H1 (cell line): Measurements from ENCODE around the gene DCUN1D2. TPM values are rescaled to one million over a fixed set of nuclear protein-coding genes. Genes with fewer than 3 reads are reported as not detected.

Source experiments
- CTCF ChIA-PET: fragments of 300-600 bp; sonication (Branson Sonifier 250); formaldehyde crosslinking; loops from one replicate; lab custom pipeline; 2021; ENCODE audit not compliant: partially characterized antibody; lab: Charles Lee
- POLR2A ChIA-PET: fragments of 300-600 bp; sonication (Branson Sonifier 250); formaldehyde crosslinking; loops from one replicate; lab custom pipeline; 2021; ENCODE audit warnings: inconsistent platforms; ENCODE audit not compliant: partially characterized antibody; lab: Charles Lee
- DNase-seq, 2 experiments: peaks; one replicate each; pipeline versions ENCODE4 v3.0.0 to v3.0.0-alpha.2; 2010 to 2022; ENCODE audit warnings: low spot score in 2 of 2, low read depth in 1 of 2, mixed read lengths in 1 of 2
- FAIRE-seq: peaks from 2 replicates; lab custom pipeline; 2011; peaks lifted over from hg19 to GRCh38; lab: Jason Lieb, UNC
- H2AFZ ChIP-seq: 2 replicates; pipeline ENCODE4 v1.8.1; 2012; ENCODE audit warnings: low read length, inconsistent platforms
- H2AK5ac ChIP-seq: 2 replicates; pipeline ENCODE4 v1.6.1; 2013; ENCODE audit warnings: low read depth, low read length
- H2BK120ac ChIP-seq: replicated peaks from 2 replicates; pipeline ENCODE3; 2013; ENCODE audit warnings: low read depth, low read length, inconsistent platforms
- H2BK12ac ChIP-seq: 2 replicates; pipeline ENCODE4 v1.6.1; 2013; ENCODE audit warnings: low read depth, low read length
- H2BK15ac ChIP-seq: 2 replicates; pipeline ENCODE4 v1.6.1; 2013; ENCODE audit warnings: low read length
- H2BK20ac ChIP-seq: 2 replicates; pipeline ENCODE4 v1.6.1; 2013; ENCODE audit warnings: low read length
- H2BK5ac ChIP-seq: 2 replicates; pipeline ENCODE4 v1.6.1; 2013; ENCODE audit warnings: low read depth, low read length
- H3K14ac ChIP-seq: 2 replicates; pipeline ENCODE4 v1.6.1; 2013; ENCODE audit warnings: inconsistent platforms; ENCODE audit not compliant: insufficient read length
- H3K18ac ChIP-seq: 2 replicates; pipeline ENCODE4 v1.6.1; 2013; ENCODE audit warnings: low read length; ENCODE audit errors: extremely low read depth
- H3K23ac ChIP-seq: 2 replicates; pipeline ENCODE4 v1.6.1; 2013; ENCODE audit warnings: inconsistent platforms; ENCODE audit not compliant: insufficient read length
- H3K23me2 ChIP-seq: 2 replicates; pipeline ENCODE4 v1.6.1; 2013; ENCODE audit warnings: low read depth, low read length
- H3K27ac ChIP-seq: 2 replicates; pipeline ENCODE4 v1.6.1; 2011; ENCODE audit warnings: low read depth, low read length, inconsistent platforms
- H3K27me3 ChIP-seq, 4 experiments: replicated peaks in 1 of 4; 1 replicate in 1 of 4; 2 replicates in 3 of 4; pipeline versions ENCODE4 v1.6.1 to v1.8.1; 2011 to 2013; ENCODE audit warnings: low read length in 3 of 4, mild to moderate bottlenecking in 3 of 4, inconsistent platforms in 2 of 4, mixed read lengths in 2 of 4, moderate library complexity in 1 of 4; ENCODE audit not compliant: control insufficient read depth in 3 of 4, insufficient read depth in 3 of 4; ENCODE audit errors: extremely low read depth in 1 of 4
- H3K36me3 ChIP-seq, 4 experiments: 2 replicates each; pipeline versions ENCODE4 v1.6.1 to v1.8.1; 2011 to 2013; ENCODE audit warnings: mild to moderate bottlenecking in 4 of 4, low read length in 3 of 4, moderate library complexity in 2 of 4, control low read depth in 1 of 4, inconsistent platforms in 1 of 4; ENCODE audit not compliant: insufficient read depth in 4 of 4, control insufficient read depth in 2 of 4
- H3K4ac ChIP-seq: replicated peaks from 2 replicates; pipeline ENCODE3; 2013; ENCODE audit warnings: low read length, low read depth, mixed read lengths, inconsistent platforms; ENCODE audit not compliant: insufficient read length
- H3K4me1 ChIP-seq, 4 experiments: replicated peaks in 1 of 4; 1 replicate in 1 of 4; 2 replicates in 3 of 4; pipeline versions ENCODE4 v1.6.1 to v1.8.1; 2011 to 2013; ENCODE audit warnings: low read length in 3 of 4, inconsistent platforms in 2 of 4, mixed read lengths in 1 of 4; ENCODE audit not compliant: insufficient read depth in 4 of 4, control insufficient read depth in 3 of 4
- H3K4me2 ChIP-seq, 2 experiments: 2 replicates each; pipeline versions ENCODE4 v1.6.1 to v1.8.1; 2011 to 2013; ENCODE audit warnings: low read depth in 2 of 2, low read length in 2 of 2, control low read depth in 1 of 2, inconsistent platforms in 1 of 2, mild to moderate bottlenecking in 1 of 2; ENCODE audit not compliant: insufficient read depth in 1 of 2
- H3K4me3 ChIP-seq, 4 experiments: fragments of 200-600, 300-600 bp in 1 of 4; sonication (generic), shearing (Covaris generic), sonication (Bioruptor Twin) in 1 of 4; 2 replicates each; pipeline versions ENCODE4 v1.5.1 to v1.8.1; 2011 to 2016; ENCODE audit warnings: low read length in 4 of 4, low read depth in 3 of 4, control low read depth in 2 of 4, inconsistent platforms in 2 of 4, mild to moderate bottlenecking in 2 of 4, mixed read lengths in 1 of 4, moderate library complexity in 1 of 4; ENCODE audit not compliant: insufficient read depth in 2 of 4; ENCODE audit errors: extremely low read depth in 1 of 4
- H3K56ac ChIP-seq: replicated peaks from 2 replicates; pipeline ENCODE3; 2013; ENCODE audit warnings: low read depth, mild to moderate bottlenecking, mixed read lengths, low read length, inconsistent platforms; ENCODE audit not compliant: insufficient read length
- H3K79me1 ChIP-seq: 2 replicates; pipeline ENCODE4 v1.6.1; 2013; ENCODE audit warnings: low read depth, low read length, control low read depth
- H3K79me2 ChIP-seq, 2 experiments: 2 replicates each; pipeline versions ENCODE4 v1.6.1 to v1.8.1; 2012 to 2013; ENCODE audit warnings: low read length in 2 of 2, mild to moderate bottlenecking in 2 of 2, inconsistent platforms in 1 of 2; ENCODE audit not compliant: insufficient read depth in 2 of 2, control insufficient read depth in 1 of 2
- H3K9ac ChIP-seq, 4 experiments: replicated peaks in 1 of 4; 1 replicate in 1 of 4; 2 replicates in 3 of 4; pipeline versions ENCODE4 v1.6.1 to v1.8.1; 2011 to 2013; ENCODE audit warnings: low read depth in 3 of 4, low read length in 3 of 4, control low read depth in 2 of 4, mild to moderate bottlenecking in 2 of 4, moderate library complexity in 2 of 4, inconsistent platforms in 1 of 4; ENCODE audit errors: extremely low read depth in 1 of 4
- H3K9me3 ChIP-seq, 2 experiments: 2 replicates each; pipeline versions ENCODE4 v1.6.1 to v1.8.1; 2012 to 2013; ENCODE audit warnings: mild to moderate bottlenecking in 2 of 2, moderate library complexity in 2 of 2, control low read depth in 1 of 2, inconsistent platforms in 1 of 2, low read depth in 1 of 2, low read length in 1 of 2, mixed read lengths in 1 of 2; ENCODE audit not compliant: insufficient read depth in 2 of 2
- H4K20me1 ChIP-seq, 2 experiments: replicated peaks in 1 of 2; 2 replicates each; pipeline versions ENCODE3 to v1.8.1; 2011 to 2013; ENCODE audit warnings: inconsistent platforms in 2 of 2, low read length in 2 of 2, mild to moderate bottlenecking in 1 of 2; ENCODE audit not compliant: insufficient read depth in 2 of 2, control insufficient read depth in 1 of 2
- H4K5ac ChIP-seq: 2 replicates; pipeline ENCODE4 v1.6.1; 2013; ENCODE audit warnings: low read length, low read depth, mixed read lengths, inconsistent platforms; ENCODE audit not compliant: insufficient read length
- H4K8ac ChIP-seq: 2 replicates; pipeline ENCODE4 v1.8.0; 2013; ENCODE audit warnings: mild to moderate bottlenecking, moderate library complexity, low read length, inconsistent platforms; ENCODE audit not compliant: insufficient read depth; ENCODE audit errors: extremely low read depth
- H4K91ac ChIP-seq: replicated peaks from 2 replicates; pipeline ENCODE3; 2013; ENCODE audit warnings: low read length, mixed read lengths, inconsistent platforms; ENCODE audit not compliant: insufficient read length
- ATF2 ChIP-seq: IDR thresholded peaks from 2 replicates; pipeline ENCODE4 v1.6.1; 2012; ENCODE audit warnings: low read length, inconsistent platforms
- ATF3 ChIP-seq: IDR thresholded peaks from 2 replicates; pipeline ENCODE4 v1.6.1; 2011; ENCODE audit warnings: low read depth, mild to moderate bottlenecking, low read length; ENCODE audit not compliant: insufficient read depth
- BACH1 ChIP-seq: IDR thresholded peaks from 2 replicates; pipeline ENCODE4 v1.6.1; 2012; ENCODE audit warnings: low read length, improper control_type of control experiment
- CBX5 ChIP-seq: fragments of 300-800, 300-1000 bp; sonication (generic); IDR thresholded peaks from 2 replicates; pipeline ENCODE4 v1.7.1; 2016; ENCODE audit warnings: antibody characterized with exemption, low read length, low read depth
- CBX8 ChIP-seq: fragments of 300-800, 300-1000 bp; sonication (generic); IDR thresholded peaks from 2 replicates; pipeline ENCODE4 v1.7.1; 2016; ENCODE audit warnings: low read depth, low read length, borderline replicate concordance
- CHD2 ChIP-seq: IDR thresholded peaks from 2 replicates; pipeline ENCODE4 v1.6.1; 2012; ENCODE audit warnings: low read length, improper control_type of control experiment
- EGR1 ChIP-seq: IDR thresholded peaks from 2 replicates; pipeline ENCODE4 v1.6.1; 2011; ENCODE audit warnings: low read depth, low read length, borderline replicate concordance
- HDAC2 ChIP-seq, 2 experiments: fragments of 300-600 bp in 1 of 2; sonication (generic) in 1 of 2; IDR thresholded peaks; 2 replicates each; pipeline ENCODE4 v1.6.1; 2011 to 2012; ENCODE audit warnings: low read depth in 2 of 2, low read length in 2 of 2, mild to moderate bottlenecking in 2 of 2, moderate library complexity in 2 of 2, borderline replicate concordance in 1 of 2, inconsistent platforms in 1 of 2
- HDAC6 ChIP-seq: IDR thresholded peaks from one replicate; pipeline ENCODE4 v1.7.1; 2012; ENCODE audit warnings: low read depth, mild to moderate bottlenecking, inconsistent platforms, low read length, moderate library complexity
- RAD21 ChIP-seq, 2 experiments: IDR thresholded peaks in 1 of 2; conservative IDR thresholded peaks in 1 of 2; 2 replicates each; pipeline ENCODE4 v1.6.1; 2011; ENCODE audit warnings: low read depth in 2 of 2, low read length in 2 of 2, improper control_type of control experiment in 1 of 2, inconsistent platforms in 1 of 2, mild to moderate bottlenecking in 1 of 2, moderate library complexity in 1 of 2
- SIX5 ChIP-seq: IDR thresholded peaks from 2 replicates; pipeline ENCODE4 v1.6.1; 2011; ENCODE audit warnings: mild to moderate bottlenecking, low read depth, low read length
- TAF1 ChIP-seq: IDR thresholded peaks from 2 replicates; pipeline ENCODE4 v1.6.1; 2011; ENCODE audit warnings: mild to moderate bottlenecking, low read depth, low read length
- WGBS, 2 experiments: shearing (Covaris generic) in 1 of 2; methylation state at CpG; one replicate each; pipeline versions ENCODE4 v1.1.6 to v1.1.7; 2013 to 2015; ENCODE audit warnings: low lambda C conversion rate in 2 of 2, mixed read lengths in 2 of 2, inconsistent platforms in 1 of 2, low coverage in 1 of 2, missing lambda C conversion rate in 1 of 2; ENCODE audit not compliant: insufficient replicate concordance in 2 of 2, insufficient coverage in 1 of 2, insufficient read length in 1 of 2; ENCODE audit errors: extremely low coverage in 1 of 2, missing lambda C conversion rate in 1 of 2; 5-methylcytosine and 5-hydroxymethylcytosine counted together
- polyA plus RNA-seq, 7 experiments: library from polyadenylated mRNA; depleted of rRNA in 3 of 7; stranded (reverse) in 5 of 7; unstranded in 2 of 7; fragments of >200 nt in 5 of 7; fragments of 200-250 nt in 2 of 7; gene quantifications; 1 replicate in 5 of 7; 2 replicates in 1 of 7; 4 replicates in 1 of 7; pipeline versions ENCODE4 v1.2.1 to v1.2.3, GENCODE V29; 2011 to 2013; ENCODE audit warnings: missing spikeins in 2 of 7, mixed read lengths in 2 of 7
- total RNA-seq: library from RNA; stranded (reverse); fragmentation: NEBNext Ultra II Directional; extraction: Animal tissue kit (Norgen Biotek cat#: 25700); gene quantifications from 2 replicates; pipeline ENCODE4 v1.2.1, GENCODE V29; 2021

The DCUN1D2 gene
- total and polyA plus RNA-seq, 2 of the 8 experiments (the other 6 are each of a cell fraction or from before 2014, with no cell fraction given) = 19.5 to 35.3 TPM

GRCh38 chr13:113429608-113429985 lies 60.9 kb downstream of the DCUN1D2 start:
- no peaks in the 10 kb centered on the region for H4K20me1 ChIP-seq
- no peak overlapping the region for H2BK12ac ChIP-seq
- H3K9me3 ChIP-seq = no peaks in the 10 kb centered on the region
- no peak overlapping the region for H2BK5ac ChIP-seq
- no peak overlapping the region for H3K27ac ChIP-seq
- no peaks in the 10 kb centered on the region for H3K79me2 ChIP-seq
- no peak overlapping the region for H3K14ac ChIP-seq
- no peak overlapping the region for H3K4me3 ChIP-seq
- no peak overlapping the region for H3K23ac ChIP-seq
- no peak overlapping the region for H2BK20ac ChIP-seq
- no peak overlapping the region for H3K9ac ChIP-seq
- no peak overlapping the region for H2AK5ac ChIP-seq
- H3K79me1 ChIP-seq = no peaks in the 10 kb centered on the region
- no peak overlapping the region for H3K56ac ChIP-seq
- H3K4ac ChIP-seq = no peak overlapping the region
- FAIRE-seq (no peak), DNase-seq (no peak)
- H3K4me1 ChIP-seq = no peaks in the 10 kb centered on the region
- POLR2A ChIA-PET = no interaction called here
- H2BK120ac ChIP-seq = no peak overlapping the region
- no peak overlapping the region for H2AFZ ChIP-seq
- peaks cover 2% of the 10 kb centered on the region; the same call in 1 of the 2 replicates for H3K23me2 ChIP-seq
- H4K5ac ChIP-seq = no peak overlapping the region
- CTCF ChIA-PET = interaction anchor here (1.1 to 1.8 kb wide), 6 partner anchors 10 to 74 kb away, joined by 3 to 6 read pairs (median 4); no protein-coding TSS in a partner anchor
- no peak overlapping the region for H3K18ac ChIP-seq
- H3K36me3 ChIP-seq = no peaks in the 10 kb centered on the region
- 93% methylated on average over 15 of the region's 16 CpGs; no CpG with 5 or more reads in 1 of the 2 experiments for WGBS, 2 experiments
- no peak overlapping the region; the same call in 1 of the 2 replicates for H4K8ac ChIP-seq
- H3K4me2 ChIP-seq = no peak overlapping the region
- no peaks in the 10 kb centered on the region for H3K27me3 ChIP-seq
- no peak overlapping the region for H2BK15ac ChIP-seq
- no peak overlapping the region for H4K91ac ChIP-seq
- no peak for TF ChIP-seq CBX8
- no peak for TF ChIP-seq EGR1
- TF ChIP-seq SIX5 = no peak
- TF ChIP-seq CHD2 = no peak
- TF ChIP-seq HDAC2 (IDR thresholded peaks at IDR 0.05; ENCODE audit: borderline replicate concordance in 1 of 2, low read depth in 2 of 2, low read length in 2 of 2) = no peak
- no peak for TF ChIP-seq HDAC6
- no peak for TF ChIP-seq TAF1
- no peak for TF ChIP-seq CBX5
- no peak for TF ChIP-seq ATF2
- no peak for TF ChIP-seq RAD21 (IDR thresholded peaks at IDR 0.05 in 1 of 2, conservative IDR thresholded peaks at IDR 0.05 in 1 of 2; ENCODE audit: low read depth in 2 of 2, low read length in 2 of 2)
- TF ChIP-seq ATF3 = no peak
- TF ChIP-seq BACH1 = no peak
